NCI-H128 (cell line): Measurements from ENCODE around the gene DPF3.

Experiments
- DNase-seq: peaks from one replicate; lab custom pipeline; 2025; ENCODE audit not compliant: unreplicated experiment; lab: John Stamatoyannopoulos, UW

Gene DPF3

DNA sequence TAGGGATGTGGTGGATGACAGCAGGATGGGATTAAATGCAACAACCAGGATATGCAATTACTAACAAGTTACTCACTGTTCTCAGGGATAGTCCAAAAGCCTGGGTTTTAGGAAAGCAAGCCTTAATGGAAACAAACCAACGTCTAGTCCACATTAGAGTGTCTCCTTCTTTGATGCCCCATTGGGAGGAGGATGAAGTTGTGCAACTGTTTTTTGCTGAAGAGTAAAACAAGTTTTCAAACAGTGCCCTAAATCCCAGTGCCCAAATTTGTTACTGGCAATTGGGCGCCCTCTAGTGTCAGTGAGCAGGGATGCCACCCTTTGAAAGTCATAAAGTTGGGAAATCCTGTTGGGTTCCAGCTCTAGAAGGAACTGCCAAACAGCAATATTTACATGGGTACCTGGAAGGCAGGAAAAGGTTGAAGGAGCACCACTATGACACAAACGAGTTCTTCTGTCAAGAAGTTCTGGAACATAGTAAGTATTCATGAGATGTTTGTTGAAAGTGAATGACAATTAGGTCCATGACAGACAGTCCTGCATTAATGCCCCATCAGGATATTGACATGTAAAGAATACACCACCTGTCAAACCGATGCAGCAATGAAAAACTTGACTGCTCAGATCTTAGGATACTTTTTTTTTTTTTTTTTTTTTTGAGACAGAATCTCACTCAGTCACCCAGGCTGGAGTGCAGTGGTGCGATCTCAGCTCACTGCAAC is 11.1 kb upstream of the DPF3 start:
- DNase-seq = peak; percentile 50

DNA sequence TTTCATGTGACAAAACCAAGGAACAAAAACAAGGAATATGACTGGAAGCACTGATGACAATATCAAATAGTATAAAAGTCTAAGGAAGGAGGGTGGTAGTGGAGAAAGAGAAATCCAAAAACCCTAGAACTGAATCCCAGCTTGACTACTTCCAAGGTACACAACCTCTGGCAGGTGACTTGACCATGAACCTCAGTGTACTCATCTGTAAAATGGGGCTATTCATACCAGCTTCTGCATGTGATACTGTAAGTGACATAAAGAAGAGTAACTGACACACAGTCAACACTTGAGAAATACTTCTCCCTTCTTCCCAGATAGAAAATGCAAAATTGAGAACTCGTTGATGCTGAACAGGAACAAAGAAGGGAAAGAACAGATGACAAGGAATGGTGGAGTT is 10.3 kb upstream of the DPF3 start:
- DNase-seq = no peak

DNA sequence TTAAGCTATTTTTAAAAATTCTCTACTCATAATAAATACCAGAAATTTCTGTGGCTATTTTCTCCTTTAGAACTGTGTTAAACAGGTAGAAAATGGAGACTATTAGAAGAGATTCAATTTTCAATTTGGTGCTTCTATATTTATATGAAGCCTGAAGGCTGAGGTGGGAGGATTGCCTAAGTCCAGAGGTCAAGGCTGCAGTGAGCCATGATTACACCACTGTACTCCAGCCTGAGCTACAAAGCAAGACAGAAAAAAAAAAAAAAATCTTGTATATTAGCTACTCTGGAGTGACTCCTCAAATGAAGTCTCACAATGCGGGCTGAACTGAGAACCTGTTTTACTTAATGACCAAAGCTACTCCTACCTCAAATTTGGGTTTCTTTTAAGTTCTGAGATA is 9.8 kb upstream of the DPF3 start:
- DNase-seq = no peak

DNA sequence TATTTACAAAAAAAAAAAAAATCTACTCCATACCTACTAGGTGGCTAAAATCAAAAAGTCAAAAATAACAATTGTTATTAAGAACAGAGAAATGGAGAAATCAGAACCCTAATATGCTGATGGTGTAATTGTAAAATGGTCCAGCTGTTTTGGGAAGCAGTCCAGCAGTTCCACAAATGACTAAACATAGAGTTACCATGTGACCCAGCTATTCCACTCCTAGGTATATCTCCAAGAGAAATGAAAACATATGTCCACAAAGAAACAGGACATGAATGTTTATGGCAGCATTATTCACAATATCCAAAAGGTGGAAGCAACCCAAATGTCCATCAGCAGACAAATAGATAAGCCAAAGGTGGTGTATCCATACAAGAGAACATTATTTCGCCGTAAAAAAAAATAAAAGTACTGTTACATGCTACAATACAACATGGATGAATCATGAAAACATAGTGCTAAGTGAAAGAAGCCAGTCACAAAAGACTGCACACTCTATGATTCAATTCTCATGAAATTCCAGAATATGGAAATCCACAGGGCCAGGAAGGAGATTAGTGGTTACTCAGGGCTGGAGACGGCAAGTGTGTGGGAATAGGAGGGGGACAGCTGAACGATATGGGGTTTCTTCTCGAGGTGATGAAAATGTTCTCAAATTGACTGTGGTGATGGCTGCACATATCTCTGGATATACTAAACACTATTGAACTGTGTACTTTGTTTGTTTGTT is 9.1 kb upstream of the DPF3 start:
- DNase-seq = no peak

DNA sequence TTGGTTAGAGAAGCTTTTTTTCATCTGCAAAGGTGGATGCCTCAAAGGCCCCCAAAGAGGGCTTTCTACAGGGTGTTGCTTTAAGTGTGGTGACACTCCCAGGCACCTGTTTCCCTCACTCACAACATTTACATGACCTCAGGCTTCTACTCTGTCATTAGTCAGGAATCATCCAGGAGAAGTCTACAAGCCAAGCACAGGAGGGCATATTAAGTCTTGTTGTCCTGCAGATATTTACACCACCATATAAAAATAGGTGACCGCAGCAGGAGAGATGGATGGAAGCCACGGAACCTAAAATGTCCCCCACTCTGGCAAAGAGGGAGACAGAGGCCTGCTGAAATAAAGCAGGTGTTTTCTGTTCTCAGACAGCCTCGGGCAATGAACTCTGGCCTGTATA is 7.5 kb upstream of the DPF3 start:
- no peak for DNase-seq

DNA sequence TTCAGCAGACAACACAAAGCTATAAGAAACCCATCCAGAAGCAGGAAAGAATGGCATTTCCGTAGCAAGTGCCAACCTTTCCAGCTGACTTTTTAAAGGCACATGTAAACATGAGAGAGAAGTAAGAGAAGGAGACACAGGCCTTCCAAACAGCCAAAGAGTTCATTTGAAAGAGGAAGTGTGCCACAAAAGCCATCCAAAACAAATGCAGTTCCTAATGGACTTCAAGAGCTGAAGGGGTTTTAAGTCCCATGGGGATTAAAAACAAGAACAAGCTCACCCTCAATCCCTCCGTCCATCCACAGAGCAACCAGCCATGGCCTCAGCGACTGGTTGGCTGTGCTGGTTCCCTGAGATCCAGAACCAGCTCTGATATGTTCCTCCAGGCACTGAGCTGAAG is 4.5 kb upstream of the DPF3 start:
- DNase-seq = no peak

DNA sequence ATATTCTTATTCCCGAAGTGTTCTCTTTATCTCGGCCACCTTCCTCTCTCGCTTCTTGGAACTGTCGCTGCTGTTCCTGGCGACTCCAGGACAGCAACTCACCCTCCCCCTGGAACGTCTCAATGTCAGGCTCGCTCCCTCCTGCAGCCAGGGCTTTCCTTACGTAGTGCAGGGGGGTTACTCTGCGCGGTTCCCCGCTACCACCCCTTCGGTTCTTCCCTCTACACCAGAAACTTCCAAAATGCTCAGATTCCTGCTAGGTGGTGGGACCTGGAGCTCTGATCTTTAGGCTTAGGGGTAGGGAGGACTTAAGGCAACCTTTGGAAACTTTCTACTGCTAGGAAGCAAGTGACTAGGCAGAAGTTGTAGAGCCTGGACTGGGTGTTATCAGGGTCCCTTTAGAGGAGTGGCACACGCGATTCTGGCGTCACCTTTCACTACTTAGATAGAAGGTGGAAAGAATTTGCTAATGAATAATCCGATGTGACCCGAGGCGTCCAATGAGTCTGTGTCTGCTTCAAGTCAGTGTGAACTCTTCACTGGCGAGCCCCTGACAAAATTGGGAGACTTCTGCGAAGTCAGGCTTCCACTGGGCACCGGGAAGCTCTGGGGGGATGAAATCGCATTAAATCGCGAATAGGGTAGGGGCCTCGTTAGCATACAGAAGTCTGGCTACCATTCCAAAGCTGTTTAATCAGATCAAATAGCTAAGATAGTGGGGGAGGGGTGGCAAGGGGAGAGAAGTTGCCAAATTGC is 900 bp upstream of the DPF3 start:
- no peak for DNase-seq

DNA sequence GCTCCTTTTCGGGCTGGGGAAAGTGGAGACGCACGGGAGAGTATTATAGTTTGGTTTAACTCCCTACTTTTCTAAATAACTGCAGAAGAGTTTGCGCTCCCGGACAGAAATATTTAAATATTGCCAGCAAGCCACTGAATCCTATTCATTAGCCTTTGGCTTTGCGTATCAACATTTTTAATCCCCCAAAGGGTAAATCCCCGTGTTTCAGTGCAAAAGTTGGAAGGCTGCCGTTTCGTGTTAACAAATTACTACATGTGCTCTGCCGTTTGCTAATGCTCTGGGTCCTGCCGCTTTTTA is 372 bp upstream of the DPF3 start:
- no peak for DNase-seq

DNA sequence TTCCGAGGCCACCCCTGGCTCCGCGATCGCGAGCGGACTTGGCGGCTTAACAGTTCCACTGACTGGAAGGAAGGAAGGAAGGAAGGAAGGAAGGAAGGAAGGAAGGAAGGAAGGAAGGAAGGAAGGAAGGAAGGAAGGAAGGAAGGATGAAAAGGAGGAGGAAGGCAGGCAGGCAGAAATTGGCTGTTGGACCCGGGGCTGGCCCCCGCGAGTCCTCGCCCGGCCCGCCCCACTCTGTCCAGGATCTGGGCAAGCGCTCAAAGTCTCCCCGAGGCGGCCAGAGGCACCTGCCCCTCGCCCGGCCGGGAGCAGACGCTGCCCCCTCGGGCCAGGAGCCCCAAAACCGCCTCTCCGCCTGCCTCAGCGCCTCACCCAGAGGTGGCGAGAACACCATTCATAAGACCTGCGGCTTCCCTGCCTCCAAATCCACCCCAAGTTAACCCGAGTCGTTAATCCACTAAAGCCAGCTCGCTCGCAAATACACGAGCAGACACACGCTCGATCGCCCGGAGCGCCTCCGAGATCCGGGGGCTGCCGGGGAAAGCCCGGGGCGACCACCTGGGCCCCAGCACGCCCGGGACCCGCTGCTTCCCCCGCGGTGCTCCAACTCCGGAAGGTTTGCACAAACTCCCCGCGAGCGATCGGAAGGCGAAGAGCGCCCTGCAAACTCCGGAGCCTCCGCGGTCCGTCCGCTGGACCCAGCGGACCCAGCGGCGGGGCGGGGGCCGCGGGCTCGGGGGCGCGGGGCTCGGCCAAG is 844 bp downstream of the DPF3 start:
- DNase-seq = no peak

DNA sequence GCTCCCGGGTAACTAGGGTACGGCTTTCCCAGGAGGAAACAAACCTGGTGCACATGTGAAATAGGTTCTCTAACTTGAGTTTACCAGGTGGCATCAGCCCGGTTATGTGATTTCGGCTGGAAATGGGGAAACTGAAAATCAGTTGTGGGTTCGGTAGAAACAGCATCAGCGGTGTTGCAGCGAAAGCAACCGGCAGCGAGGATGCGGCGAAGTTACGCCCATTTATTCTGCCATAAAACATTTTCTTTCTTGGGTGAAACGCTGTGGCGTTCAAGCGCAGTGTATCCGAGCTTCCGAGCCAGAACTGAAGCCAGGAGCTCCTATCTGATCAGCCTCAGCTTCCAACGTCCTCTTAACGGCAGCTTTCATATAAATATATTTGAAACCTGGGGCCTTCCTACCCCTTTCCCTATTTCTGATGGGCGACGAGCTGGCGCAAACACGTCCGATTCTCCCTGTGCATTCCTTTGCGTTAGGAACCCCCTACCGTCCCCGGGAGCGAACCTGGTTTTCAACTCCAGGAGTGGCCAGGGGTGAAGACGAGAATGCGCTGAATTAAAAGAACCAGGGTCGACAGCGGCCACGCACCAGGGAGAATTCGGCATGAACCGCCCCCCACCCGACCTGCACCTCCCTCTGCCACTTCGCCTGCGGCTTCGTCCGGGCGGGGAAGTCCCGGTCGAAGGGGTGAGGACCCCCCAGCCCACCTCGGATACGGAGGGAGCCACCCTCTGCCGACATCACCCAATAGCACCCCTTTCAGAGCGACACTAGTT is 1.6 kb downstream of the DPF3 start:
- DNase-seq = no peak

DNA sequence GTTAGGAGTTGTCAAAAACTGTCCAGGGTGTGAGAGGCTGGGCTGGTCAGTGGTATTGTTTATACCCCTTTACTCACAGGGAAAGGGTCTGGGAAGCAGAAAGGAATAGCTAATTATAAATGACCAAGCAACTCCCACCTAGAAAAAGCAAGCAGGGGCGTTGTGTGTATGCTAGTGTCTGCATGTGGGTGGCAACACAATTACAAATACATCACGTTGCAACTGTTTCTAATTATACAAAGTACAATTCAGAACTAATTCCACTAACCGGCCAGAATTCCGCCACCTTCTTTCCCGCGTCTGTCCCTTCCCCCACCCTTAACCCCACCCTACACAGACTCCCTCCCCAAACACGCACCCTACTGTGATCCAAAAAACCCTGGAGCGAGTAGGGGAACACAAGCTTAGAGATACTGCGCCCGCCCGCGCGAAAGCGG is 2.2 kb downstream of the DPF3 start:
- no peak for DNase-seq

DNA sequence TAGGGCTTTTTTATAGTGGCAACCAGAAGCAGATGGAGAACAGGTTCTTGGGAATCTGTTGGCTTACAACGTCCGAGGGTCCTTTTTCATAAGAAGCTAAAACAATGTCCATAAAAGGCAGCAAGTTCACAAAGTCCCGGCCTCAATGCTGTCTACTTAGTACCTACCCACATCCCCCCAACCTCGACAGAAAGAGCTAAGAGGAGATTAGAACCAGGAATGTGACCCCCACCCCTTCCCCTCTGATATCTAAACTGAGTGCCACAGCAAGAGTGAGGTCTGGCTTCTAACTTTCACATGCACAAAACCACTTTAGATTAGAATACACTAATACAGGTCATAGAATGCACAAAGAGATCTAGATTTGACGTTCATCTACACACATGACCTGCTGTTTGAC is 4.5 kb downstream of the DPF3 start:
- no peak for DNase-seq

DNA sequence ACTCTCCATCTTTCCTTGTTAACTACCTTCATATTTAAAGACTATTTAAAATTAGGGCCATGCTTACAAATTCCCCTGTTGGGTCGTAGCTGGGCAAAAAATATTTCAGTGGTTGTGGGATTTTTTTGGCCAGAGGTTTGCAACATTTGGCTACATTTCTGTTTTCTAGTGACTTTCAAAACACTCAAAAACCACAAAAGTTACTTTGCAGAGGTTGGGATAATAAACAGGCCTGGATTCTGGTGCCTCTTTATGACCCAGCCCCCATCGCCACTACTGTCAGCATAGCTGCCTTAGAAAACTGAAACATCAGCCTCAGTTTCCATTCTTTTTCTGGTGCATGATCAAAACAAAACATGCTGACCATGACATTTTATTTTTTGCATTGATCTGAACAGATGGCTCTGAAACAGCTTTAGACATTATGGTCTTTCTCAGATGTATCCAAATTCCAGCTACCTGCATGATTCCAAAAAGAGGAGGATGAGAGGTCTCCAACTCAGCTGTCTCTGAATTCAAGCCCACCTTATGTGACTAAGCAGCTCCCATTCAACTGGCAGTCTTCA is 5.2 kb downstream of the DPF3 start:
- no peak for DNase-seq

DNA sequence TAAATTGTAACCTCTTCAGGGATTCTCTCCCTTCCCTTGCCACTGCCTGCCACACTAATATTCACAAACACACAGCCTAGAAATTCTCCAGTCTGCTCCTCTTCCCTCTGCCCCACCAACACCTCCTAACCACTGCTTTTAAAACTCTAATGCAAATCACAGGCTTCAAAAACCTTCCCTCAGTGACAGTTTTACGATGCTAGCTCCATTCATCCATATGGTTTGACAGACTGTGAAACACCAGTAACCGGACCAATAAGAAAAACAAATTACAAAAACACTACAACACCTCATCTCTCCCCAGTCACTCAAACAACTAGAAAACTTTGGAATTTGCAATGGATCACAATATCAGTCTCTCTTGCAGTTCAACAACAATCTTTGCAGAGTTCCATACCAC is 5.7 kb downstream of the DPF3 start:
- DNase-seq = no peak

DNA sequence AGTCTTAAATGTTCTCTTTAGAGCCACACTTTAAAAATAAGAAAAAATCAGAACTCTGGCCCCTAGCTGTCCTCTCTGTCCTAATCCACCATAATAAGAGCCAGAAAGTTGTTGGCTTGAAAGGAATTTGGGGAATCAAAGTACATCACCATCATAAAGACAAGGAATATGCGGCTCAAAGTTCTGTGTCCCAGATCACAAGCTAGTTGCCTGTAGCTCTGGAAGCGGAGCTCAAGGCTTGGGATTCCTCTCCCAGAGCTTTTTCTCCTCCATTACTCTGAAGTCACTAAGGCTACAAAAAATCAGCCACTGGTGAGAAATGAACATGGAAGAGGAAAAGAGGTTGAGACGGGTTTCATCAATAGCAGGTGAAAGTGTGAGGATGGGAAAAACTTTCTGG is 6.4 kb downstream of the DPF3 start:
- DNase-seq = no peak

DNA sequence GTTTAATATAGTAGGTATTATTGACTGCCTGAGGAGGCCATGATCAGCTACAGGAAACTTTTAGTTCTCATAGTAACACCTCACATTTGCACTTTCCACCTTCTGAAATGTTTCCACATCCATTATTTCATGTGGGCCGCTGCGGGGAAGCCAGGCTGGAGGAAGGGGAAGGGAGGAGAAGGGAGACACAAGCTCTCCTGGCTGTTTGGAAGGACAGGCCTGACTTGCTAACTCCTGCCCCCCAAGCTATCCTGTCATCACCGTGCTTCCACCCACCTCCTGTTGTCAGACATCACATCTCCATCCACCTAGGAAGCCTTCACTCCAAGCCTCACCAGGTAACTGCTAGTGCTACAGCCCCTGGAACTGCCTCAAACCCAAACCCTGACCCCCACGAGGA is 9.5 kb downstream of the DPF3 start:
- DNase-seq = no peak

DNA sequence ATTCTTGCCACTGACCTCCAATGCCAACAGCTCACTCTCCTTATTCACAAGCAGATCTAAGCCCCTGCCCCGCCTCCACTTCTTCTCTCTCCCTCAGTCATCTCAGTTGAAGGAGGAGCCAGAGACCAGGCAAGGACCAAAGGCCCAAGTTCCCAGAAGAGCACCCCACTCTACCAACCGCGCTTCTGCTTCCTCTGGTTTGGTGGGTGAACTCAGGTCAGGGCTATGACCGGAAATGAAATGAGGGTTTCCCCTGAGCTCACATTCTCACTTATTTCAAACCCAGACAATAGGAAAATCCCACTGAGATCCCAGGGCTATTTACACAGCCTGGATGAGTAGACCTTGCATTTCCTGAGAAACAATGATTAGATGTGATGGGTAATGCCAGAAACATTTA is 9.9 kb downstream of the DPF3 start:
- no peak for DNase-seq

DNA sequence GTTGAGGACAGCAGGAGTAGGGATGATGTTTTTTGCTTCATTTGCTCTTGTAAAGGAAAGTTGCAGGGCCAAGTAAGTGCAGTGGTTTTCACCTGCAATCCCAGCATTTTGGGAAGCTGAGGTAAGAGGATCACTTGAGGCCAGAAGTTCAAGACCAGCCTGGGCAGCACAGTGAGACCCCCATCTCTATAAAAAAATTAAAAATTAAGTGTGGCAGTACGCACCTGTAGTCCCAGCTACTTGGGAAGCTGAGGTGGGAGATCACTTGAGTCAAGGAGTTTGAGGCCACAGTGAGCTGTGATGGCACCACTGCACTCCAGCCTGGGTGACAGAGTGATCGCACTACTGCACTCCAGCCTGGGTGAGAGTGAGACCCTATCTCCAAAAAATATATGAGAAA is 10.8 kb downstream of the DPF3 start:
- no peak for DNase-seq

DNA sequence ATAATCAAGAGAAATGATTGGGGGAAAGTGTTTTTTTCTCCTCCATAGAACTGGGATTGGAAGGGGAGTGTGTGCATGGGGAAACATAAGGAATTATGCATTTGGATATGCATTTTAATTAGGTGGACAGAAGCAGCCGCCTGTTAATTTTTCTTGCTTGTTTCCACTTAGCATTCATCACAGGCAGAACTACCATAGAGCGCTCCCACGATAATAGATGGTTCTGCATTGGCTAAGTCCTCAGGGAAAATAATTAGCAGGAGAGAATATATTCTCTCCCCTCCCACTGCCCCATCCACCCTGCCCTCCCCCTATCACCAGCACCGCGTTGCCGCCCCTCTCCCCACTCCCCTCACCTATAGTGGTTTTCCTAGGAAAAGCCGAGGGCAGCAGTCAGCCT is 11.4 kb downstream of the DPF3 start:
- no peak for DNase-seq

DNA sequence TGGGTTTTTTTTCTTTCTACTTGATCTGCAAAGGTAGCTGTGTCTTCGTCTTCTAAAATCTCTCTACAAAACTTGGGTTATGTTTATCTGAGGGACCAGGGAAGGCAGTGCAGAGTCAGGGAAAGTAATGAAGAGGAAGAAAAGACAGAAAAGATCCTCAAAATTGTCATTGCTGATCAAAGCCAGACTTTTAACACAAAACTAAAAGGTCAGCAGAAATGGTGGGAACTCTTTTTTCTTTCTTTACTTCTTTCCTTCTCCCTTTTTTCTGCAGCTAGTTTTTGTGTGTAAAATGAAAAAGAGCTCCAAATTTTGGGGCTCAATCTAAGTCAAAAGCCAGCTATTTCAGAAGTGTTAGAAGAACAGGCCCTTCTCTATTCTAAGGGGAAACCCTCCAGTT is 11.9 kb downstream of the DPF3 start:
- DNase-seq = no peak

DNA sequence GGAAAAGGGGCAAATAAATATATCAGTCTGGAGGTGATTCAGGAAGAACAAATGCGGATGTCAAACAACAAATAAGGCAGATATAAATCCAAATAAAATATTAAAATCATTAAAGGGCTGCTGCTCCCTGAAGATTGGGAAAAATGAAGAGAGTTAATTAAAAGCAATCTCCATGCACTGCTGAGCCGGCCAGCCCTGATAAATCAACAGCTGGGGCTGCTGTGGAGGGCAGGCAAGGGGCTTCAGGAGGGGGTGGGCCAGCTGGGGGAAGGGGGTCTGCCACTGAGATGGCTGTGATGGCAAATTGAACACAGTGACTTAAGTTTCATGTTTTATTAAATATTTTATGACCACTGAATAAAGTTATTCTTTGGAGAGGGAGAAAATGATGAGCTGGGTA is 12.4 kb downstream of the DPF3 start:
- DNase-seq = no peak
